ENCODE data around the gene MCAM.

MCAM gene

DNA sequence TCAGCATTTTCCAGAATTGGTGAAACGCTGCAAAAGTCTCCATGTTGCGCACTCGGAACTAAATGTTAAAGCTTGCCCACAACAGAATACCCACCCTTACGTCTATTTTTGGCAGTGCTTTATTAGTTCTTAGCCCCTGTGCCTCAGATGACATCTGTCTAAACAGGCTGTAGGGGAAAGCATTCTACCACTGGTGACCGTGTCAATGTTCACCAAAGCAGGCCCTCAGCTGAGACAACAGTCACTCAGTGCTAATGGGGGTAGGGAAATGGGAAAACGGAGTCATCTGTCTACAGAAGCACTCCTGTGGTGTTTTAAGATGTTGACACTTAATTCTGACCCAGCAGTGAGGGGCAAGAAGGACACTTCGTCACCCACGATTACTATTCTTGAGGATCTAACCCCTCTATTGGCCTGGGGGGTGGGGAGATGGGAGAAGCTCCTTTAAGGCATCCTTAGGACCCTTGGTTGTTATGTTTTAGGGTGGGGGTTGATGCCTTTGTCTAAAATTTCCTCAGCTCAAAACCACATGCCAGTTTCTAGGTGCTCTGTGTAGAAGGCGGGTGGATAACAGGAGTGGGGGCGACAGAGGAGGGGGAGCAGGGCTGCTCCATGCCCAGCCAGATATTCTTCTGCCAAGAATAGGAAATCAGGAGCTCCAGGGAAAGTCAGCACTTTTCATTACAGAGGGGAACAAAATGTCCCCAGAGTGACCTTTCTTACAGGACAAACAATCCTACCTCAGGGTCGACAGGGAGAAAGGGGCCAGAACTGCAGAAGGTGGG is 45.2 kb upstream of the MCAM start:
- H3K36me3 ChIP-seq, result no peaks in the 10 kb centered on the region
- H3K4me1 ChIP-seq (ENCODE audit: control insufficient read depth in 1 of 2, insufficient read depth in 1 of 2, low read depth in 1 of 2, low read length in 1 of 2), result peaks cover 7 to 14% of the 10 kb centered on the region in 2 experiments
- H3K27ac ChIP-seq, result no peak overlapping the region
- no peak overlapping the region for H3K4me3 ChIP-seq (ENCODE audit: low read depth in 1 of 2, low read length in 1 of 2)
- no peaks in the 10 kb centered on the region for H3K9me3 ChIP-seq
- H3K27me3 ChIP-seq, result peaks cover 94% of the 10 kb centered on the region
- TF ChIP-seq, protein P1, sequence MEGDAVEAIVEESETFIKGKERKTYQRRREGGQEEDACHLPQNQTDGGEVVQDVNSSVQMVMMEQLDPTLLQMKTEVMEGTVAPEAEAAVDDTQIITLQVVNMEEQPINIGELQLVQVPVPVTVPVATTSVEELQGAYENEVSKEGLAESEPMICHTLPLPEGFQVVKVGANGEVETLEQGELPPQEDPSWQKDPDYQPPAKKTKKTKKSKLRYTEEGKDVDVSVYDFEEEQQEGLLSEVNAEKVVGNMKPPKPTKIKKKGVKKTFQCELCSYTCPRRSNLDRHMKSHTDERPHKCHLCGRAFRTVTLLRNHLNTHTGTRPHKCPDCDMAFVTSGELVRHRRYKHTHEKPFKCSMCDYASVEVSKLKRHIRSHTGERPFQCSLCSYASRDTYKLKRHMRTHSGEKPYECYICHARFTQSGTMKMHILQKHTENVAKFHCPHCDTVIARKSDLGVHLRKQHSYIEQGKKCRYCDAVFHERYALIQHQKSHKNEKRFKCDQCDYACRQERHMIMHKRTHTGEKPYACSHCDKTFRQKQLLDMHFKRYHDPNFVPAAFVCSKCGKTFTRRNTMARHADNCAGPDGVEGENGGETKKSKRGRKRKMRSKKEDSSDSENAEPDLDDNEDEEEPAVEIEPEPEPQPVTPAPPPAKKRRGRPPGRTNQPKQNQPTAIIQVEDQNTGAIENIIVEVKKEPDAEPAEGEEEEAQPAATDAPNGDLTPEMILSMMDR (IDR thresholded peaks at IDR 0.05), result no peak

DNA sequence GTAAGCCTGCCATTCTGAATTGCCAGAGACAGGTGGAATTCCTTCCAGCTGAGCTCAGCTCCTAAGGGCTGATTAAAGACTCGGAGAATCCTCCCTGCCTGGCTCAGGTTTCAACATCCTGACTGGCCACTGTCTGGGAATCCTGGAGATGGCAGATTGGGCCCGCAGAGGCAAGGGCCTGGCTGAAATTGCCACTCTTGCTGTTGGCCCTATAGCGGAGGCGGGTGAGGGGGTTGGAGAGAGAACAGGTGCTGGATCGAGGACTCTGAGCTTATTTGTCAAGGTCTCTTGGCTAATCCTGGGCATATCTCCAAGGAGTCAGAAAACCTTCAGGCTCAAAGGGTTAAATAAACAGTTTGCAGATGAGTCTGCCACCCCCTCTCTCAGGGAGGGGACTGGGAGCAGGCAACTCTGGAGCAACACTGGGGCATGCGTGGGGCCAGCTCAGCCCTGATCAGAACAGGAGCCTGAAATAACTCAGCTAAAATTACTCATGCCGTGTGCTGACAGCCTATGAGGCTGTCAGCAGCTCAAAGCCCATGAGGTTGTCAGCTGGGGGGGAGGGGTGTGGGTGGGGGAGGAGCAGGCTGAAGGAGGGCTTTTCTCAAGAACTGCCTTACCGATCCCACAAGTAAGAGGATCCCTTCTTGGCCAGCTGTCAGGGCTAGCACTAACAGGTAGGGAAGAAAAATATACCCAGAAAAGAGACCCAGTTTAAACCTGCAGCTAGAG is 44.3 kb upstream of the MCAM start:
- Histone ChIP-seq H3K36me3 (no peaks in the 10 kb centered on the region), H3K4me3 (ENCODE audit: low read depth in 1 of 2, low read length in 1 of 2) (no peak overlapping the region), H3K4me1 (ENCODE audit: control insufficient read depth in 1 of 2, insufficient read depth in 1 of 2, low read depth in 1 of 2, low read length in 1 of 2) (peaks cover 12 to 22% of the 10 kb centered on the region in 2 experiments), H3K27me3 (peaks cover 94% of the 10 kb centered on the region), H3K9me3 (no peaks in the 10 kb centered on the region), H3K27ac (no peak overlapping the region)
- TF ChIP-seq, protein P1 (IDR thresholded peaks at IDR 0.05), result no peak

DNA sequence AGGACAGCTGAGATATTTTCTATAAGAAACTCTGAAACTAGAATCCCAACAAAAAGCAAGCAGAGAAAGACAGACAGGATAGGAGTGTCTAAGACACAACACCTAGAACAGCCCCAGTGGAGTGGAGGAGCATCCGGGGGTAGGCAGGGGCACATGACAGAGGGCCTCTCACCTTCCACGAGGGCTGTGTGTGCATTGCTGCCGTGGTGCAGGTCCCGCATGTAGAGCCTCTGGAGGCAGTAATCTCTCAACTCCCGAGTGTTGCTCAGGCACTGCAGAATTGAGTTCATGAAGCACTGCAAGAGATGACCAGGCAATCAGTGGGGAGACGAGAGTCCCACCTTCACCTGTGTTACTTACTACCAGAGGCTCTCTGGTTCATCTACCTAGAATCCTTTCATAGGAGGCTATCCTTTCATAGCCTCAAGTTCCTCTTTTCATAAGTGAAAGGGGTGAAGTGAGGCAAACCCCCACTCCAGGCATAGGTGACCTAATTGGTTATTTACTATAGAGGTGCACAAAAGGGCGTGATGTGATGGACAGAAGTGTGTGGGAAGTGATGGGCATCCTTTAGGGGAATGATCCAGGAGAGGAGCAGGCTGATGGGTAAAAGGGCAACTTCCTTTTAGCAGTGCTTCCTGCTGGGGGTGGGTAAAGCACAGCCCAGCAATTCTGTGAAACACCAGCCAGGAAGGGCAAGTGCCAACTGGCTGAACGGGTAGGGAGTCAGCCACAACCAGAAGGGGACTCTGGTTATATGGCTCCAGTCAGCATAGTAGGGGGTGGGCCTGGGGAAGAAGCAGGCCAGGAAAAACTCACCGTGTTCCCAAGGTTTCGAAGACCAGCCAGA is 42.7 kb upstream of the MCAM start:
- Histone ChIP-seq H3K36me3 (no peaks in the 10 kb centered on the region), H3K9me3 (no peaks in the 10 kb centered on the region), H3K27ac (no peak overlapping the region), H3K27me3 (peaks cover 94% of the 10 kb centered on the region), H3K4me3 (ENCODE audit: low read depth in 1 of 2, low read length in 1 of 2) (no peak overlapping the region), H3K4me1 (ENCODE audit: control insufficient read depth in 1 of 2, insufficient read depth in 1 of 2, low read depth in 1 of 2, low read length in 1 of 2) (peaks cover 14 to 24% of the 10 kb centered on the region in 2 experiments)
- TF ChIP-seq, protein P1 (IDR thresholded peaks at IDR 0.05), result no peak

DNA sequence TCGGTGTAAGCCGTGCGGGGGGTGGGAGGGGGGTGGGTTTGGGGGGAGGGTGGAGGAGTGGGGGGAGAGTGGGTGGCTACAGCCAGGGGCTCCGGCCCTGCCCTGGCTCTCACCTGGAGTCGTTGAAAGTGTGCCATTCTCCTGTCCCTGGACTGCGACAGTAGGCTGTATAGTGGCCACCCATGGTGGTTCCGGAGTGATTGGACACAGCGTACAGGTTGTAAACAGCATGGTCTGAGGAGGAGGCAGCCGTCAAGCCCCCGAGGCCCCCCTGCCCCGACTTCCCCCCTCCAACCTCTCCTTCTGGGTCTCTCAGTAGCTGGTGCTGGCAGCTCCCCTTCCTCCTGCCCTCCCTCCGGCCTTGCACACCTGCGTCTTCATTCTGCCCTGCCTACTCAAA is 40.1 kb upstream of the MCAM start:
- H3K36me3 ChIP-seq, result no peaks in the 10 kb centered on the region
- H3K4me1 ChIP-seq (ENCODE audit: control insufficient read depth in 1 of 2, insufficient read depth in 1 of 2, low read depth in 1 of 2, low read length in 1 of 2), result peaks cover 8 to 10% of the 10 kb centered on the region in 2 experiments
- no peak overlapping the region for H3K27ac ChIP-seq
- H3K4me3 ChIP-seq (ENCODE audit: low read depth in 1 of 2, low read length in 1 of 2), result peak overlapping the region in 1 of 2 experiments; percentile 74
- H3K27me3 ChIP-seq, result peaks cover 89% of the 10 kb centered on the region
- TF ChIP-seq, protein P1 (IDR thresholded peaks at IDR 0.05), result no peak
- H3K9me3 ChIP-seq, result no peaks in the 10 kb centered on the region

DNA sequence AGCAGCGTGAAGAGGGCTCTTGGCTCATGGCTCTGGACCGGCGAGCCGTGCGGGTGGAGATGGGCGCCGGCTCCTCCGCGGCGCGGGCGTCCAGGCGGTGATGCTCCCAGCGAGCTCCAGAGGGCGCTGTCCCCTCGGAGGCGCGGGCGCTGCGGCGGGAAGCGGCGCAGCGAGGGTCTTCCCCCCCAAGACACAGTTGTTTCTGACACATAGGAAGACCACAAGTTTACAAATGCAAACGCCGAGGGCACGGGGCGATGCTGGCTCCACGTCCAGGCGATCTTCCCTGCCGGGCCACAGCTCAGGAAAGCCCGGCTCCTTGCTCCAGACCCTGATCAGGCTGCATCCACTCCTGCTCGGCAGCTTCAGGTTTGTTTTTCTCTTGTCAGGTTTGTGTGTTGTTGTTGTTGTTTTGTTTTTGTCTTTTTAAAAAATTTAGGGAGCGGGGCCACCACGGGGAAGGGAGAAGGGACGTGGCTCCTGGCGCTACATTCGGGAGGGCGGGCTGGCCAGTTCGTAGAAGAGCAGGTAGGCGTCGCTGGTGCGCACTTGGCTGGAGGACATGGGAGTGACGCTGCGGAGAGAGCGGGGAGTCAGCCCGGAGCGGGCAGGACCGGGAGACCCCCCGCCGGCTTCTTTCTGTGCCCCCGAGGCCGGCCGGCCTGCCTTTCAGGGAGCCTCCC is 39.6 kb upstream of the MCAM start:
- Histone ChIP-seq H3K4me3 (ENCODE audit: low read depth in 1 of 2, low read length in 1 of 2) (peak overlapping the region; percentile 71 to 74), H3K27ac (no peak overlapping the region), H3K27me3 (peaks cover 89% of the 10 kb centered on the region), H3K9me3 (no peaks in the 10 kb centered on the region), H3K36me3 (no peaks in the 10 kb centered on the region), H3K4me1 (ENCODE audit: control insufficient read depth in 1 of 2, insufficient read depth in 1 of 2, low read depth in 1 of 2, low read length in 1 of 2) (peaks cover 8 to 10% of the 10 kb centered on the region in 2 experiments)
- TF ChIP-seq, protein P1 (IDR thresholded peaks at IDR 0.05), result peak; percentile 84
